ENCODE results near the gene ZNF800. TPM values are rescaled to one million over a fixed set of nuclear protein-coding genes. Genes with fewer than 3 reads are reported as not detected.

The ZNF800 gene
- polyA plus RNA-seq, 1 donor from 2014 or later: 4.2 TPM

GRCh38 chr7:127359011-127359410 is 33.5 kb downstream of the ZNF800 start:
- Histone ChIP-seq H2AFZ (ENCODE audit: low read depth, low read length) (no peak overlapping the region), H3K4me3 (ENCODE audit: low read length) (no peak overlapping the region), H3K9ac (ENCODE audit: low read length) (no peak overlapping the region), H3F3A (ENCODE audit: insufficient read depth, low read length, poor library complexity, severe bottlenecking) (no peaks in the 10 kb centered on the region), H3K27me3 (ENCODE audit: insufficient read depth, low read depth, low read length) (no peaks in the 10 kb centered on the region), H3K4me2 (ENCODE audit: low read length) (no peak overlapping the region), H3K27ac (ENCODE audit: low read length) (no peak overlapping the region), H3K9me2 (ENCODE audit: insufficient read depth, low read length) (no peaks in the 10 kb centered on the region), H3K36me3 (ENCODE audit: insufficient read depth, low read length) (no peaks in the 10 kb centered on the region), H4K20me1 (ENCODE audit: insufficient read depth) (no peaks in the 10 kb centered on the region), H3K9me3 (ENCODE audit: low read length) (no peaks in the 10 kb centered on the region), H3K79me2 (replicated peaks; ENCODE audit: insufficient read depth, low read length) (no peaks in the 10 kb centered on the region)
- TF ChIP-seq EP300 (conservative IDR thresholded peaks at IDR 0.05; ENCODE audit: poor library complexity, severe bottlenecking): no peak
- no peak for TF ChIP-seq CTCF (IDR thresholded peaks at IDR 0.05; ENCODE audit: poor library complexity, severe bottlenecking)
- no peak for TF ChIP-seq REST (IDR thresholded peaks at IDR 0.05; ENCODE audit: borderline replicate concordance)

- no peaks in the 10 kb centered on the region for H3F3A ChIP-seq (ENCODE audit: insufficient read depth, low read length, poor library complexity, severe bottlenecking)
Observed at GRCh38 chr7:127353897-127354296, 38.6 kb downstream of the ZNF800 start.

More at GRCh38 chr7:127353897-127354296, 38.6 kb downstream of the ZNF800 start:
- H3K36me3 ChIP-seq (ENCODE audit: insufficient read depth, low read length): no peaks in the 10 kb centered on the region
- no peaks in the 10 kb centered on the region for H3K9me3 ChIP-seq (ENCODE audit: low read length)
- TF ChIP-seq RAD21 (conservative IDR thresholded peaks at IDR 0.05): no peak
- no peak for TF ChIP-seq EZH2 (IDR thresholded peaks at IDR 0.05; ENCODE audit: borderline replicate concordance, insufficient read depth, low read length, poor library complexity, severe bottlenecking)
- no peak for TF ChIP-seq MXI1 (conservative IDR thresholded peaks at IDR 0.05; ENCODE audit: poor library complexity, severe bottlenecking)
- TF ChIP-seq TAF1 (IDR thresholded peaks at IDR 0.05; ENCODE audit: low read depth): no peak
- no peak for TF ChIP-seq CTCF (IDR thresholded peaks at IDR 0.05; ENCODE audit: poor library complexity, severe bottlenecking)
- no peak for TF ChIP-seq SMC3 (conservative IDR thresholded peaks at IDR 0.05; ENCODE audit: poor library complexity)
- TF ChIP-seq EP300 (conservative IDR thresholded peaks at IDR 0.05; ENCODE audit: poor library complexity, severe bottlenecking): no peak
- TF ChIP-seq POLR2AphosphoS5 (IDR thresholded peaks at IDR 0.05): no peak
- no peak for TF ChIP-seq REST (IDR thresholded peaks at IDR 0.05; ENCODE audit: borderline replicate concordance)
- H3K9me2 ChIP-seq (ENCODE audit: insufficient read depth, low read length): no peaks in the 10 kb centered on the region
- H3K79me2 ChIP-seq (replicated peaks; ENCODE audit: insufficient read depth, low read length): no peaks in the 10 kb centered on the region
- peaks cover 1% of the 10 kb centered on the region for H3K27me3 ChIP-seq (ENCODE audit: insufficient read depth, low read depth, low read length)
- H3K4me2 ChIP-seq (ENCODE audit: low read length): no peak overlapping the region
- no peak overlapping the region for H3K27ac ChIP-seq (ENCODE audit: low read length)
- no peaks in the 10 kb centered on the region for H4K20me1 ChIP-seq (ENCODE audit: insufficient read depth)
- H3K4me3 ChIP-seq (ENCODE audit: low read length): no peak overlapping the region
- H3K9ac ChIP-seq (ENCODE audit: low read length): no peak overlapping the region
- no peak overlapping the region for H2AFZ ChIP-seq (ENCODE audit: low read depth, low read length)
